IPS-NIHi7 (cell line): ENCODE measurements around the gene SCGB3A2.
"Not testable (repeated sequence)": the region's sequence is repeated elsewhere in the genome, so short reads cannot be mapped to it uniquely, and the experiment has no call there.

Experiments used
- DNase-seq: peaks from one replicate; pipeline ENCODE4 v3.0.0; 2012; ENCODE audit warnings: mixed read lengths; ENCODE audit errors: extremely low spot score

The SCGB3A2 gene

GRCh38 chr5:147863454-147864158 is 14.9 kb upstream of the SCGB3A2 start:
- DNase-seq = no peak

- DNase-seq = peak; percentile 47
Measured at GRCh38 chr5:147869112-147869511, 9.4 kb upstream of the SCGB3A2 start.

- DNase-seq = not testable (repeated sequence)
Measured at GRCh38 chr5:147869892-147870291, 8.6 kb upstream of the SCGB3A2 start.

- not testable (repeated sequence) for DNase-seq
Measured at GRCh38 chr5:147871980-147872549, 6.4 kb upstream of the SCGB3A2 start.

- not testable (repeated sequence) for DNase-seq
Measured at GRCh38 chr5:147872744-147873435, 5.6 kb upstream of the SCGB3A2 start.

GRCh38 chr5:147874118-147874875 is 4.2 kb upstream of the SCGB3A2 start:
- DNase-seq = peak; percentile 50

DNA sequence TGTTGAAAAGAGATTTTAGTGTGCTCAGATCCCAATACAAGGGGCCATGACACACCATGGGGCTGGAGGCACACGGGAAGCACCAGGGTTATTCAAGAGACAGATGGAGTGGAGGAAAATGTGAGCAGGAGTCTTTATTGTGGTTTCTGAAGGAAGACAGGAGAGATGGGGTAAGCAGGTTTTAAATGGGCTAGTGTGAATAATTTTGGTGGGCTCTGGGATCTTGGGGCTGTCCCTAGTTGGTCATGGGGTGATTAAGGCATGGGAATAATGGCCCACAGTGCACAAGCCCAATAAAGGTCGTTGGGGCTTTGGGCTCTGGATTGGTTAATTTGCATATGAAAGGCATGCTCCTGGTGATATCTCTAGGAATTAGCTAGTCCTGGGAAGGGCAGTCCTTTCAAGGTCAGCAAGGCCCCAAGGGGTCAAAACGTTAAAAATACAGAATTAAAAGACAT is 3.6 kb upstream of the SCGB3A2 start:
- peak; percentile 38 for DNase-seq

DNA sequence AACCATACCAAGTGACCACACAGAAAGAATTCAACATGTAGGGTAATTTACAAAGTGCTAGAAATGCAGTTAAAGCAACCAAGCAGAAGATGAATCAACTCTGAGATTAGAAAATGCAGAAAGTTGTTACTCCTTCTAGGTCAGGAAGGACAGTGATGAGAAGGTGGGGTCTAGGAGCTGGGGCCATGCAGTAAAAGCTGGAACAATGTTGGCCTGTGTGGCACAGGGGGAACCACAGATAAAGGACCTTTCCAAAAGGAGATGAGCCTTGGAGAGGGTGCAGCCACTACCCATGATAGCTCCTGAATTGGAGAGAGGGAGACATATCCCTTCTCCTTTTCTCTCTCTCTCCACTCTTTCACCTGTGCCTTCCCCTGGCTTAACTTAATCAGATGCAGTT is 2.4 kb upstream of the SCGB3A2 start:
- DNase-seq = no peak

DNA sequence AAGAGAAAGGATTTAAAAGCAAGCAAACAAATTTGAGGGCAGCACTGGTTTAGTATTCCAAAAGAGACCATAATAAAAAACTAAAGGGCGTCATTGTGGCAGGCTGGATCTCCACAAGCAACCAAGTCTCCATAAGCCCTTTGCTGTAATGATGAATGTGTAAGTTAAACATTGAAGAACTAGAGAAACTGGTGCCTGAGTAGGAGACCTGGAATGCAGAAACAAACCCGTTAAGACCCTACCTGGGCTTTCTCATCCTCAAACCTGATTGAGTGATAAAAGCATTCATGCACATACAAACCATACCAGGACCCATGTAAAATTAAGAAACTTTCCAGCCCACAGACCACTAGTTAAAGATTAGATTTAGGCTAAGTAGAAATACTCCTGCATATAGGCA is 1.9 kb upstream of the SCGB3A2 start:
- DNase-seq = no peak

DNA sequence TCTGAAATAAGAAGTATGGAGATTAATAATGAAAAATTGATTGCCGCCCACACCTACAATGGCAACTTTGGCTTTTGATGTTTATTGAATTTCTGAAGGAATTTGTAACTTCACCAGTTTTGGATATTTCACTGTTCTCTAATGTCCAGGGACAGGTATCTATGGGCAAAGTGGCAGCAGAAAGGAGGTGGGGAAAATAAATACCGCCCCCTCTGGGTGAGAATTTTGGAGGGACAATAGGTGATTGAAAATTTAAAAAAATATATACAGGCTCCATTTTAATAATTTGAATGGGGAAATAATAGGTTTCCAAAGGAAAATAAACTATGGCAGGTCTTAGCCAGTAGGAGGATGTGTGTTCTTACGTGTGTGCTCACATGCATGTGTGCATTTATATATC is 1.3 kb downstream of the SCGB3A2 start:
- DNase-seq = no peak

DNA sequence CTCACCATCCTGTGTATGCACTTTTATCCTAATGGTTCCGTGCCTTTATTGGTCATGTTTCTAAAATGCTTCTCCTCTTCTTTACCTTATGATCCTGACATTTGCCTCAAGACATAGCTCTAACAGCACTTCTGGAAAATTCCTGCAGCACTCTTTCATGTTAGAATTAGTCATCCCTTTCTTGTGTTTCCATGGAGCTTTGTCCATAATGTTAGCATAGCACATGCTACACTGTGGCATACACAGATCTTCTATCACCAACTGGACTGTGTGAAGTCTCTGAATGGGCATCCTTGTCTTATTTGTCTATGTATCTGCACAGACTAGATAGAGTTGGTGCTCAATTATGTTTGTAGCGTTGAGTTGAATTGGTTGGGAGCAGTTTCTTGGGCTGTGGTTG is 2.0 kb downstream of the SCGB3A2 start:
- no peak for DNase-seq

DNA sequence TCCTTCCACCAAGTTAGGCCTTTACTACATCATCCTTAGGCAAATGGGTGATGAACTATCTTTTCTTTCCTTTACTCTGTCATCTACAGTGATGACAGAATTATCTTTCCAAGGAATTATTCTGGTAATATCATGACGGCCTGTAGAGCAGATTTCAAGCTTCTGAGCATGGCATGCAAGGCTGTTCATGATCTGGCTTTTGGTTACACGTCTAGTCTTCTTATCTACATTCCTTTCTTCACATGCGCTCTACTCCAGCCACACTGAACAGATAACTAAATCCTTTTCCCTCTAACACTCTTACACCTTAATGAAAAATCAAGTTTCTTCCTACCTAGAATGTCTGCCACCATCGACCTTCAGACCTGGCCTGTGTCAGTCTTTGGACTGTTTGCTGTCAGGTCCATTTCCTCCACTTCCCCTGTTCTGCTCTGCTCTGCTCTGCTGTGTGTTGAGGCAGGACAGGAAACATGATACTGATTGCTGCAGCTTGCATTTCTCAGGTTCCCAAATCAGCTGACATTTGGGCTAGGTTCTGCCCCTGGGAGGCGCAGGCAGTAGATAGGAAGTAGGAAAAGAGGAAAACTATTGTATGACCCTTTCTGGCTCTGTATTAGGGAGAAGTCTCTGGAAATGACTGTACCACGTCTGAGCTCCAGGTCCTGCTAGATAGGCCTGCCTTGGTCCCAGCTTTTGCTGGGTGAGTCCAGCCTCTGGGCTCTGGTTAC is 4.2 kb downstream of the SCGB3A2 start:
- peak; percentile 14 for DNase-seq

DNA sequence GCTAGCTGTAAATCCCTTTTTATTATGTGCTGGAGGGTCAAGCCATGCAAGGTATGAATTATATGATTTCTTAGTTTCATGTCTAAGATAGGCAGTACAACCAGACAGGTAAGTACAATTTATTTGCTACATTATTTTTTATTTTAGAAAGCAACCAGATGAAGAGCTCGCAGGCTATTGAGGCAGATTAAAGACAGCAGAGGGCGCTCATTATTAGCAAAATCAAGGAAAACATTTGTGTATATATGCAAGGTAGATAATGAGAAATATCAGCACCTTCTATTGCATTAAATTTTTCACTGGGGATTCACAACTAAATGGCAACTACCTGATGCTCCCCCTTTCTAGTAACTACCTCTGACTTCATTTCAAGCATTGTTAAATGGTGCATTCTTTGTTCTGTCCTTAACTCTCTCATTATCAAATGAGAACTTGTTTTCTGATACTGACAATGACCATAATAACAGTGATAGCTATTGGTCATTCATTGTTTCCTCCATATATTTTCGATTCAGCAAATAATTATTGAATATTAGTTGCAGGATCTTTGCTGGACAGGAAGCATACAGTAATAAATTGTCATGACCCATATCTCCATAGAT is 8.6 kb downstream of the SCGB3A2 start:
- peak; percentile 20 for DNase-seq

DNA sequence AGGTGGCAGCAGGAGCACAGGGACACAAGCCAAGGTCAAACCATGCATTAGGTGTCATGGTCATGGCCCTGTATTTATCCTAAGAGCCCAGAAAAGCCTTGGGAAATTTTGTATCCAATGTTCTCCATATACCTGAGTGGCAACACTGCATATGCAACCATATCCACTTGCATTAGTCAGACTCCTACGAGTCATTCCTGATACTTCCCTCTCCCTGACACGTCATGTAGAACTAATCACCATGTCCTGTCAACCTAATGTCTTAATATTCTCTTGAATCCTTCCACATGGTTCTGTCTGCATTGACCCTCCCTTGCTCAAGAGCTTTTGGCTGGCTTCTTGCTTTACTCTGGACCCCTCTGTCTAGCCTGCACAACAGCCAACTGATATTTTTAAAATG is 9.4 kb downstream of the SCGB3A2 start:
- no peak for DNase-seq

DNA sequence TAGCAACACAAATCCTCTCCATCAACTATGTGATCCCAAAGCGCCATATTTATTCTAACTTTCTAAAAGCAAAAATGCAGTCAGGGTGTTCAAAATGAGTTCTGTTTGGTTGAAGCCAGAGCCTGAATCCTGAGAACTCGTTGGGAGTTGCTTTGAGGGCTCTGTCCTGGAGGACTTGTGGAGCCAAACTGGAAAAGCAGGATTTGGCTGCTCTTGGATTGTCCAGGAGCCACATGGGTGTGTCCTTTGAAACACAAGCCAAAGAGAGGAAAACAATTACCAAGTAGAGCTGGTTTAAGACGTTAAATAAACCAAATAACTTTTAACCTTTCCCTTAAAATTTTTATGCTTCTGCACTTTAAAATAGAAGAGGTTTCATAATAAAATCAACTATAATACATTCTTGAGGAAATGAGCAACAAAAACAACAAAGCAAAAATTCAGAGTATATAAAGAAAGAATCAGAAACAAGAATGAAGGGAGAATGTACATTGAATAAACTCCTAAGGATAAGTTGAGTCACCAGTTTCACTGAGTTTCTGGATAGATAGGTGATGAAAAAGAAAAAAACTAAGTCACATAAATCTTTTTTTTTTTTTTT is 14.3 kb downstream of the SCGB3A2 start:
- peak; percentile 48 for DNase-seq

DNA sequence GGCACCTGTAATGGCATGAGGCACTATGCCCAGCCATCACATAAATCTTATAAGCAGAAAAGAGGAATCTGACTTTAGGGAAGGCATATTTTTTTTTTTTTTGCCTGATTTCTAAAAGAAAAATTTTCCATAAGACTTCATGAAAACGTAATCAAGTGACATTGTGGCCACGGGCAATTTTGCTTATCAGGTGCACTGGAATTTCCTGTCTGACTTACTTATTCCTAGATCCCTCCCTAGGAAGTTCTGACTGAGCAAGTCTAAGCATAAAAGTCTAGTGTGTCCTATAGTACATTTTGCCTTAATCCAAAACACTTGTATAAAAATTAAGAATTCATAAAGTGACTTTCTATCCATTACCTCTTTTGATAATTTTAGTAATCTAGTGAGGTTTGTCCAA is 15.3 kb downstream of the SCGB3A2 start:
- DNase-seq = no peak

DNA sequence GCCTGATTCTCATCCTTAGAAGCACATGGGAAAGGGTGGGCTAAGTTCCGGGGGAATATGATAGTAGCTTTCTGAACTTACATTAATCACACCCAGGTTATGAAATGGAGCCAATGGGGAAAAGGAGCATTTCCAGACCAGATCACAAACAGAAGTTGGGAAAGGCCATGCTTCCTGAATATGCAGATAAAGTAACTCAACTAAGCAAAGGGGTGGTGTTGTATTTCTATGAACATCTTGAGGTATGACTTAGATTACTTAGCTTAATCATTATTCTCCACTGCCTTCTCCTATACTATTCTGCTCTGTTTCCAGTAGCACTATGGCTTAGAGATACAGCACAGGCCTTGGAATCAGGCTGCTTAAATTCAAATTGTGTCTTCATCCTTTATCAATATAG is 17.4 kb downstream of the SCGB3A2 start:
- DNase-seq = no peak

DNA sequence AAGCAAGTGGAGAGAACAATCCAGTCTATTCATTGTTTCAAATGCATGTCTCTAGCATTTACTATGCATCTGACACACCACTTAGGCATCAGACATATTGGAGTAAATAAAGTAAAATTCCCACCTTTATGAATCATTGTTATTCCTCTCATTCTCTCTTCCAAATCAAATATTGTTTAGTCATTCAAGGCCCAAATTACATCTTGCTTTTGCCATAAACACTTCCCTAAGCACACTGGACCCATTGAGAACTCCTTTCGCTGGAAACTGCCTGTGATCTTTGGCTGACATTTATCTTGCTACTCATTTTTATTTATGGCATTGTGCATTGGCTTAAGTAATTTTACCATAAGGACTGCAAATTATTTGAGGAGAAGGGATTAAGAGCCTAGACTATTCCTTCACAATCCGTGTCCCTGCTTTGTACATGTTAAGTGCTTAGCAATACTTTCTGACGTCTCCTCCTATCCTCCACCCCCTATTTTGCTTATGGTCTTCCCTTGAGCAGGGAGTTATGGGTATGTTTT is 20.4 kb downstream of the SCGB3A2 start:
- DNase-seq = no peak

- DNase-seq = no peak
Measured at GRCh38 chr5:147901599-147902039, 23.1 kb downstream of the SCGB3A2 start.

DNA sequence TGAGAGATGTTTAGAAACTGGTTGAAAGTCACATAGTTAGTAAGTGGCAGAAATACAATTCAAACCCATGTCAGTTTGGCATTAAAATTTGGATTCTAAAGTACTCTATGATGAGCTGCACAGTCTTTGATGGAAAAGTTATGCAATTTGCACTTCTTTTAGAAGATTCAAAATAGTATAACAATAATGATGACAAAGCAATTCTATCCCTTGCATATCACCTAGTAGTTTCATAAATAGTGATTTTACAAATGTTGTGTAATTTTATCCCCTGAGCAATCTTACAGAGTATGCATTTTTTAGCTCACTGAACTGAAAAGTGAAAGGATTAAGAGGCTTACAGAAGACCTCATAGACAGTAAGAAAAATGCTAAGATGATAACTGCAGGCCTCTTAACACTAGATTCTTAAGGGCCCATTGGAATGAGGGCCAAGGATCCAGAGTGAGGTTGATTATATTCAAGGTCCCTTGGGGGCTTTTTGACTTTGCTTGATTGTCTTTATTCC is 24.2 kb downstream of the SCGB3A2 start:
- DNase-seq = no peak
